Fibroblast of upper back skin (primary cell): Measurements from ENCODE around the gene KDM8.
A peak's percentile ranks its signal among the peaks of the same experiment; 100 is the strongest.
"Not testable (repeated sequence)": the region's sequence is repeated elsewhere in the genome, so short reads cannot be mapped to it uniquely, and the experiment has no call there.

Source experiments
- DNase-seq: peaks from one replicate; pipeline ENCODE4 v3.0.0-alpha.2; 2013

Gene KDM8

DNA sequence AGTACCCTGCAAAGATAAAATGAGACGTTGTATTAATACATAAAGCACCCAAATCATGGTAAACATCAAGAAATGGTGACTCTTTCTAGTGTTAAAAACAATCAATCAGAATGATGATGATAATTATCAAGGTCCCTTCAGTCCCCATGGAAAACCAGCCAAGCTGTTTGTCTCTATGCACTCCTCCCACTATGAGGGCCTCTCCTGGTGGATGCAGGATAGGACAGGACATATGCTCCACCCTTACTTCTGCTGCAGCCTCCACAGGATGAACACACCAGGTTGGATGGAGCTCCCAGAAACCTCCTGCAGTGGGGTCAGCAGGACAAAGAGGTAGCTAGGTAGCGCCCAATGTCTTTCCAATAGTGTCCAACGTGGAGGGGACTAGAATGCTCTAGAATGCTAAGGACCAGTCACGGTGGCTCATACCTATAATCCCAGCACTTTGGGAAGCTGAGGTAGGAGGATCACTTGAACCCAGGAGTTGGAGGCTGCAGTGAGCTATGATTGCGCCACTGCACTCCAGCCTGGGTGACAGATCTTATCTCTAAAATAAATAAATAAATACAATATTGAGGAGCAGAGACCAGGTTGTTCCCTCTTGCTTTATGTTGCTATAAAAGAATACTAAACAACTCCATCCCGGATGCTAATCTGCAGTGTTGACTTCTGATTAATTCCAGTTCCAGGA is 9.9 kb upstream of the KDM8 start:
- DNase-seq, result no peak

- no peak for DNase-seq
Observed at GRCh38 chr16:27195076-27195741, 8.1 kb upstream of the KDM8 start.

- no peak for DNase-seq
Observed at GRCh38 chr16:27195941-27196595, 7.3 kb upstream of the KDM8 start.

GRCh38 chr16:27197004-27197403 is 6.3 kb upstream of the KDM8 start:
- no peak for DNase-seq

- no peak for DNase-seq
Observed at GRCh38 chr16:27198451-27199234, 4.7 kb upstream of the KDM8 start.

DNA sequence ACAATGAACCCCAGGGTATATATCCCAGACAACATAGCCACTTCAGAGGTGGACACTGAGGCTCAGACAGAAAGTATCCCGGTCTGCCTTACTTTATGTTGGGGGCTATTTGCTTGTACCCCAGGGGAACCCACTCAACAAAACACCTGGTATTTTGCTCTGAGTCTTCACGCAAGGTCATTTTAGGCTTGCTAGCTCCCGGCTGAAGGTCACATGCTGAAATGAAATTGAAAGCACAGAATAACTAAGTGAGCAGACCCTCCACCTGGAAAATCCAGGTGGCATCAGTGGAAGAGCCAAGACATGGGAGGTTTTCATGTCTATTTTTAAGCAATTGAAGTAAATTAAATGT is 4.1 kb upstream of the KDM8 start:
- DNase-seq, result no peak

DNA sequence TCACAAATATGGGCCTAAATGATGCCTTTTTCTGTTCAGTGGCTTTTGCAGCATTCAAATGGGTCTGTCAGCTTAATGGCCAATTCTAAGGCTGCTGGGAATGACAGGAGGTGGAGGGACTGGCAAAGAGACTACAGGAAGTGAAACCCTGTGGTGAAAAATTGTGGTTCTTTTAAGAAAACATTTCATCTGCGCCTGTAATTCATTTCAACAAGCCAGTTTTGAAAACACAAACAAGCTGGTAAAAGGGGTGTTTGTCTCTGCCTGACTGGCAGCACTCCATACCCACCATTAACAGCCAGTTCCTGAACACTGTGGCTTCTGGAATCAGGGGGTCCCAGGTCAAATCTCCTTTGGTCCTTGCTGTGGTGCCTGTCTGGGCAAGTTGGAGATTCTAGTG is 3.6 kb upstream of the KDM8 start:
- peak; percentile 20 for DNase-seq

DNA sequence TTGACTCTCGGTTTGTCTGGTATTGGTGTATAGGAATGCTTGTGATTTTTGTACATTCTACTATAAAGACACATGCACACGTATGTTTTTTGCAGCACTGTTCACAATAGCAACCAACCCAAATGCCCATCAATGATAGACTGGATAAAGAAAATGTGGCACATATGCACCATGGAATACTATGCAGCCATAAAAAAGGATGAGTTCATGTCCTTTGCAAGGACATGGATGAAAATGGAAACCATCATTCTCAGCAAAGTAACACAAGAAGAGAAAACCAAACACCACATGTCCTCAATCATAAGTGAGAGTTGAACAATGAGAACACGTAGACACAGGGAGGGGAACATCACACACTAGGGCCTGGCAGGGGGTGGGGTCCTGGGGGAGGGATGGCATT is 2.4 kb upstream of the KDM8 start:
- DNase-seq, result not testable (repeated sequence)

- DNase-seq, result peak; percentile 93
Observed at GRCh38 chr16:27202923-27203506, 311 bp upstream of the KDM8 start.

- DNase-seq, result no peak
Observed at GRCh38 chr16:27204312-27204915, 1.1 kb downstream of the KDM8 start.

GRCh38 chr16:27205423-27206065 is 2.2 kb downstream of the KDM8 start:
- no peak for DNase-seq

DNA sequence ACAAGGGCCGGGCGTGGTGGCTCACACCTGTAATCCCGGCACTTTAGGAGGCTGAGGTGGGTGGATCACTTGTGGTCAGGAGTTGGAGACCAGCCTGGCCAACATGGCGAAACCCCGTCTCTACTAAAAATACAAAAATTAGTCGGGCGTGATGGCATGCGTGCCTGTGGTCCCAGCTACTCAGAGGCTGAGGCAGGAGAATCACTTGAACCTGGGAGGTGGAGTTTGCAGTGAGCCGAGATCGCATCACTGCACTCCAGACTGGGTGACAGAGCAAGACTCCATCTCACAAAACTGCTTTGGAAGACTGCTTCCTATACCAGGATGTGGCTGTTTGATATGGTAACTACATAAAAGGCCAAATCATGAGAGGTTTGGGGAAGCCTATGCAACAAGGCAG is 3.8 kb downstream of the KDM8 start:
- DNase-seq, result not testable (repeated sequence)

DNA sequence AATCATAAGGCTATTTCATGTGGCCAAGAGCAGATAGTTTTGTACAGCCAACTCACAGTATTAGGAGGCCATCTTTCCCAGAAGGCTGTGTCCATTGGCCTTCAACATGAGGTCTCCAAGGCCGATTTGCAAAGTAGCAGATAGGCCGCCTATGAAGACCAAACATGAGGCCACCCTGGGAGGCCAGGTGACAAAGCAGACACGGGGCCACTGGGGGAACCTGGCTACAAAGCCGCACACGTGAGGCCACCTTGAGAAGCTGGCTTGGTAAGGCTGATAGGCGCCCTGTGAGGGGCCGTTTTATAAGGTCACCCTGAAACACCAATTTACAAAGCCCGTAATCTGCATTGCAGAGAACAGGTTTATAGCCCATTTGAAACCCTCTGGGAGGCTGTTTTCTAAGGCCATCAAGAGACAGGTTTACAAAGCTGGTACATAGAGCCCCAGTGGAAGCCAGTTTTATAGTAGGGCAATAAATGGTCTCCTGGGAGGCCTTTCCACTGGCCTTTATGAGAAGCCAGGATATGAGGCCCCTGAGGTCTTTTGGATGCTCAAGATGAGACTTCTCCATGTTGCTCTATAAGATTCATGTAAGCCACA is 4.9 kb downstream of the KDM8 start:
- DNase-seq, result no peak

- no peak for DNase-seq
Observed at GRCh38 chr16:27208796-27209195, 5.5 kb downstream of the KDM8 start.

DNA sequence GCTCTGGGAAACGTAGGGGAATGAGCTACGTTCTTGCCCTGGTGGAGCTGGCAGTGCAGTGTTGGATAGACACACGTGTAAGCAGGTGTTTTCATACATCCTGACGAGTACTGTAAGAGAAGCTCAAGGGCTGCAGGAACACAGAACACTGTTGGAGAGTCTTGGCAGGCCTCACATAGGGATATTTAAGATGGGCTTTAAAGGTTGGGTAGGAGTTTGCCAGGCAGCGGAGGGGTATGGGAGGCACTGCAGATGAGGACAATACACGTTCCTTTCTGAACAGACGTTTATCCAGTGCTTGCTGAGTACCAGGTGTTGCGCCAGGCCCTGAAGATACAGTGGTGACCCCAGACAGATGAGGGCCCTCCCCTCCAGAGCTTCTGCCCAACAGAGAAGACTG is 6.3 kb downstream of the KDM8 start:
- DNase-seq, result no peak

DNA sequence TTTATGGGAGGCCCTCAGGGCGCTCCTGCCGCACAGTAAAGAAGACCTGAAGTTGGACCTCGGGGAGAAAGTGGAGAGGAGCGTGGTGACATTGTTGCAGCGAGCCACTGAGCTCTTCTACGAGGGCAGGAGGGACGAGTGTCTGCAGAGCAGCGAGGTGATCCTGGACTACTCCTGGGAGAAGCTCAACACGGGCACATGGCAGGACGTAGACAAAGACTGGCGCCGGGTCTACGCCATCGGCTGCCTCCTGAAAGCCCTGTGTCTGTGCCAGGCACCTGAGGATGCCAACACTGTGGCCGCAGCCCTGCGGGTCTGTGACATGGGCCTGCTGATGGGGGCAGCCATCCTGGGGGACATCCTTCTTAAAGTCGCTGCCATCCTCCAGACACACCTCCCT is 6.8 kb downstream of the KDM8 start:
- DNase-seq, result no peak

GRCh38 chr16:27211026-27211425 is 7.7 kb downstream of the KDM8 start:
- DNase-seq, result no peak

- no peak for DNase-seq
Observed at GRCh38 chr16:27214084-27214961, 11.0 kb downstream of the KDM8 start.

GRCh38 chr16:27215660-27216059 is 12.3 kb downstream of the KDM8 start:
- no peak for DNase-seq

- no peak for DNase-seq
Observed at GRCh38 chr16:27216297-27216885, 13.1 kb downstream of the KDM8 start.
